Thymus (tissue), 11 donors: ENCODE measurements around the gene APPBP2. TPM values are rescaled to one million over a fixed set of nuclear protein-coding genes. Genes with fewer than 3 reads are reported as not detected.
A peak's percentile ranks its signal among the peaks of the same experiment; 100 is the strongest.
"Not testable (repeated sequence)": the region's sequence is repeated elsewhere in the genome, so short reads cannot be mapped to it uniquely, and the experiment has no call there.

Experiments used
- DNase-seq, 9 donors: peaks; one replicate each; pipeline ENCODE4 v3.0.0-alpha.2; 2013; ENCODE audit warnings: low spot score in 9 of 9, low read depth in 6 of 9, missing footprints in 1 of 9
- H3K27ac ChIP-seq, 2 donors: one replicate each; pipeline ENCODE4 v1.5.1; 2013; ENCODE audit warnings: control low read depth in 1 of 2, low read depth in 1 of 2, low read length in 1 of 2, mild to moderate bottlenecking in 1 of 2, moderate library complexity in 1 of 2
- H3K27me3 ChIP-seq, 2 donors: one replicate each; pipeline ENCODE4 v1.5.1; 2013; ENCODE audit warnings: low read length in 1 of 2; ENCODE audit not compliant: control insufficient read depth in 2 of 2, insufficient read depth in 1 of 2
- H3K36me3 ChIP-seq, 2 donors: one replicate each; pipeline ENCODE4 v1.5.1; 2013; ENCODE audit warnings: low read length in 1 of 2, mild to moderate bottlenecking in 1 of 2, moderate library complexity in 1 of 2; ENCODE audit not compliant: control insufficient read depth in 2 of 2, insufficient read depth in 2 of 2
- H3K4me1 ChIP-seq, 2 donors: one replicate each; pipeline ENCODE4 v1.5.1; 2013; ENCODE audit warnings: low read length in 2 of 2; ENCODE audit not compliant: control insufficient read depth in 2 of 2, insufficient read depth in 2 of 2
- H3K4me3 ChIP-seq, 2 donors: one replicate each; pipeline ENCODE4 v1.5.1; 2013; ENCODE audit warnings: low read length in 2 of 2, control low read depth in 1 of 2, mild to moderate bottlenecking in 1 of 2
- H3K9me3 ChIP-seq, 2 donors: one replicate each; pipeline ENCODE4 v1.5.1; 2013; ENCODE audit warnings: low read length in 1 of 2, mild to moderate bottlenecking in 1 of 2; ENCODE audit not compliant: control insufficient read depth in 2 of 2, insufficient read depth in 1 of 2
- WGBS: extraction: QIAGEN DNeasy Blood & Tissue Kit; methylation state at CpG from one replicate; pipeline ENCODE4 v1.1.7; 2013; 5-methylcytosine and 5-hydroxymethylcytosine counted together
- polyA plus RNA-seq: library from polyadenylated mRNA; stranded (reverse); fragments of 200-250 nt; gene quantifications from one replicate; pipeline ENCODE4 v1.2.3, GENCODE V29; 2013
- total RNA-seq: library from RNA; stranded (reverse); fragments of 120-200 nt; gene quantifications from one replicate; pipeline ENCODE4 v1.2.4, GENCODE V29; 2013
- donor health status: healthy.

The APPBP2 gene
- total and polyA plus RNA-seq, 2 donors: 11.4 to 17.8 TPM

DNA sequence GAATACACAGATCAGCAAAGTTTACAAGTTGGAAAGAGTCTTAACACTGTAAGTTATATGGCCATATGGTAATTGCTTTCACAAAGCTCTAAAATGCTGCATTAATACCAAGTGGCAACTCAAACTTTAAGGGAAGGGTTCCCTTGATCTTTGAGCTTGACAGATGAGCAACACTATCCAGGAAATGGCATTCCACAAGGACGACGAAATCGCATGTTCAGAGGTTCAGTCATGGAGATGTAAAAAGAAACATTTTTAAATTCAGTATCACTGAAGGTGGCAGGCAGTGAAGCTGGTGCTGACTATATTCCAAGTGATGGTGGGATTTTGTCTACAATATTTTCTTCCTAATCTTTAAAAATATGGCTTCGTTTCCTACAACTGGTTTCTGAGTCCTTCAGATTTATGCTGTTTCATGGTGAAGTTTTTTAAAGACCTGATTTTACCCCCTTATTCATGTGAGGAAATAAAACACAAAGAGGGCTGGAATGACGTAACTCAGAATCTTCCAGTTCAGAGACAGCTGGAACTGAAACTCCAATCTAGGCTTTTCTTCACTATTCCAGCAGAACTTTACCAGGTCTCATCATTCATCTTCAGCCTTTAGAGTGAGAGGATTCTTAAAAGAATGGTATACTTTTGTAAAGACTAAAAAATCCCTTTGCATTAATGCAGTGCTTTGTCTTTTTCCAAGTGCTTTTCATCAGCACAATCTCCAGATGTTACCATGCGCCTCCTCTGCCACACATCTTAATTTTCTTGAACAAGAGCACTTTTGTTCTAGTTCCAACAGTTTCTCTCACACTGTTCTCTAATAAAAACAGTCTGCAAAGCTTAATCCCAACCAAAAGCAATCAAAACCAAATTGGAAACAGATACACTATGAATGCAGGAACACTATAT lies 83.5 kb downstream of the APPBP2 start:
- 92% methylated on average over 6 of the region's 6 CpGs for WGBS
- no peaks in the 10 kb centered on the region for H3K27me3 ChIP-seq
- peaks cover 8 to 18% of the 10 kb centered on the region in 2 donors for H3K36me3 ChIP-seq
- no peak overlapping the region for H3K27ac ChIP-seq
- no peak overlapping the region for H3K4me3 ChIP-seq
- no peaks in the 10 kb centered on the region for H3K9me3 ChIP-seq
- H3K4me1 ChIP-seq: no peaks in the 10 kb centered on the region
- DNase-seq: no peak

GRCh38 chr17:60439501-60439900 lies 86.5 kb downstream of the APPBP2 start:
- 66% methylated on average over 2 of the region's 2 CpGs for WGBS
- Histone ChIP-seq H3K27me3 (no peaks in the 10 kb centered on the region), H3K4me3 (no peak overlapping the region), H3K4me1 (peaks cover 0 to 2% of the 10 kb centered on the region in 2 donors), H3K36me3 (no peaks in the 10 kb centered on the region), H3K27ac (no peak overlapping the region), H3K9me3 (no peaks in the 10 kb centered on the region)
- DNase-seq: no peak

DNA sequence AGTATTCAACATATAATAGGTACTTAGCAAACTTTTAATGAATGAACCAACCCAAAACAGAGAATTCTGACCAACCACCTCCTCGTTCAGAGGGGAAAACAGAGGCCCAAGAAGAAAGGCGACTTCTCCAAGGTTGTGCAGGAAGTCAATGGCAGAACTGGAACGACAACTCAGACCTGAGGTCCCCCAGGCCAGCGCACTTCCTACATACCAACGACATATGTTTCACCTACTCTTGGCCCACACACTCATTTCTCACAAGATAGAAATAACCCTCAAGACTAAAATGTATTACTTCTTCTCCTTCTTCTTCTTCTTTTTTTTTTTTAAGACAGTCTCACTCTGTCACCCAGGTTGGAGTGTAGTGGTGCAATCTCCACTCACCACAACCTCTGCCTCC lies 89.4 kb downstream of the APPBP2 start:
- no peak for DNase-seq
- no peaks in the 10 kb centered on the region for H3K36me3 ChIP-seq
- no peak overlapping the region for H3K4me3 ChIP-seq
- peaks cover 0 to 2% of the 10 kb centered on the region in 2 donors for H3K4me1 ChIP-seq
- no peaks in the 10 kb centered on the region for H3K9me3 ChIP-seq
- no peak overlapping the region for H3K27ac ChIP-seq
- WGBS: 62% methylated on average over 5 of the region's 5 CpGs
- no peaks in the 10 kb centered on the region for H3K27me3 ChIP-seq

DNA sequence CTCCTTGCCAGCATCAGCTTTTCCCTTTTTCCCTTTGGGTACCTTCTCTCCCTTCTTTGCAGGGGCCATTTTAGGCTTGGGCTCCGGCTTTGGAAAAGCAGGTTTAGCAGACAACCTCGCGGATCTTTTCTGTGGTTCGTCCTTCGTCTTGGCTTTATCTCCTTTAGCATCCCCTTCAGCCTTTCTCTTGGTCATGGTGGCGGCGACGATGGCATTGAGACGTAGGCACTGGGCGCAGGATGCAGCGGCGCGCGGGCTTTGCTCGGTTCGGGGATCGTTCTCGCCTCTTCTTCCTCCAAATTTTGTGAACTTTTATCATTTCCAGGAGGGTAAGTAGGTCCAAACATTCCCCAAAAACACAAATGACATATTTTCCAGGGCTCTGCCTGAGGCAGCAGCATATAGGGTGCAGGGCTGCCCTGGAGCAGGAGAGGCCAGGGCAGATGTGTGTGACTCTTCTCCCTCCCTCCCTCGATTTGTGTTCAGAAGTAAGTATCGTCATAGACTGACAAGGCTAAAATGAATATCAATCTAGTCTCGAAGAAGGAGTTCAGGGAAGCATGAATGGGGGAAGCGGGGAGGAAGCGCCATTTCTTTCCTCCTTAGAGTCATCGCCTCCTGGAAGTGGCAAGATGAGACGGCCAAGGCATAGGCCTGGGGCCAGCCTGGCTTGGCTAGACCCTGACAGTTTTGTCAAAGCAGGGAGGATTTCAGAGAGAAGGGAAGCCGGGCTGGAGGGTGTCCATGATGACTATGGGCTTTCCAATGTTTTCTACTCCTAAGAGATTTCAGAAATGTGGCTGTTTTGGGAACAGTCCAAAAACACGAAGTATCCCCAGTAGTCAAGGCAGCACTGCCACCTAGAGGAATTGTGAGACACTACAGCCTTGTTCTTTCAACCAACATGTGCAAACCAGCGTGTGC lies 90.5 kb downstream of the APPBP2 start:
- H3K9me3 ChIP-seq: no peaks in the 10 kb centered on the region
- H3K27ac ChIP-seq: no peak overlapping the region
- peak; percentile 29 to 76 (median 47) for DNase-seq
- H3K4me1 ChIP-seq: peaks cover 0 to 2% of the 10 kb centered on the region in 2 donors
- no peak overlapping the region for H3K4me3 ChIP-seq
- H3K27me3 ChIP-seq: no peaks in the 10 kb centered on the region
- WGBS: 84% methylated on average over 28 of the region's 28 CpGs
- H3K36me3 ChIP-seq: no peaks in the 10 kb centered on the region

DNA sequence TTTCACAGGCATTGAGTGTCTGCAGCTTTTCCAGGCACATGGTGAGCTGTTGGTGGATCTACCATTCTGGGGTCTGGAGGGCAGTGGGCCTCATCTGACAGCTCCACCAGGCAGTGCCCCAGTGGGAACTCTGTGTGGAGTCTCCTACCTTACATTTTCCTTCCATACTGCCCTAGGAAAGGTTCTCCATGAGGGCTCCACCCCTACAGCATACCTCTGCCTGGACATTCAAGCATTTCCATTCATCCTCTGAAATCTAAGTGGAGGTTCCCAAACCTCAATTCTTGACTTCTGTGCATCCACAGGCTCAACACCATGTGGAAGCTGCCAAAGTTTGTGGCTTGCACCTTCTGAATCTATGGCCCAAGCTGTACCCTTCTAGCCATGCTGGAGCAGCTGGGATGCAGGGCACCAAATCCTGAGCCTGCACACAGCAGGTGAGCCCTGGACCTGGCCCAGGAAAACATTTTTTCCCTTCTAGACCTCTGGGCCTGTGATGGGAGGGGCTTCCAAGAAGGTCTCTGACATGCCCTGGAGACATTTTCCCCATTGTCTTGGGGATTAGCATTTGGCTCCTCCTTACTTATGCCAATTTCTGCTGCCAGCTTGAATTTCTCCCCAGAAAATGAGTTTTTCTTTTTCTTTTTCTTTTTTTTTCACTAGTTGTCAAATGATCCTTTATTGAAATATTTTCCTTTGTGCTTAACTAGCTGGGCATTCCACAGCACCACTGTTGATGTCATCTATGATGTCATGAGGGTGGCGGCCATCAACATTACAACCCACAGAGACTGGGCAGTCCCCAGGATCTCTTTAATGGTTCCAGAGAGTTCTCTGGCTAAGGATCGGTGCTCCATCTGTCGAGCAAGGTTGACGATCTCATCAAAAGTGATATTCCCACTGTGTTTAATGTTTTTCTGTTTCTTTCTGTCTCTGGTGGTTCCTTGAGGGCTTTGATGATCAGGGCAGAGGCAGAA lies 92.7 kb downstream of the APPBP2 start:
- 98% methylated on average over 4 of the region's 4 CpGs for WGBS

GRCh38 chr17:60430561-60430960 lies 95.5 kb downstream of the APPBP2 start:
- not testable (repeated sequence) for H3K4me3 ChIP-seq, H3K27me3 ChIP-seq, DNase-seq, H3K27ac ChIP-seq, H3K9me3 ChIP-seq, H3K36me3 ChIP-seq, H3K4me1 ChIP-seq
- WGBS: 91% methylated on average over 7 of the region's 7 CpGs

More for the DNA sequence above, 92.7 kb downstream of the APPBP2 start:
- not testable (repeated sequence) for DNase-seq, H3K4me1 ChIP-seq, H3K27me3 ChIP-seq, H3K9me3 ChIP-seq, H3K36me3 ChIP-seq, H3K4me3 ChIP-seq, H3K27ac ChIP-seq

DNA sequence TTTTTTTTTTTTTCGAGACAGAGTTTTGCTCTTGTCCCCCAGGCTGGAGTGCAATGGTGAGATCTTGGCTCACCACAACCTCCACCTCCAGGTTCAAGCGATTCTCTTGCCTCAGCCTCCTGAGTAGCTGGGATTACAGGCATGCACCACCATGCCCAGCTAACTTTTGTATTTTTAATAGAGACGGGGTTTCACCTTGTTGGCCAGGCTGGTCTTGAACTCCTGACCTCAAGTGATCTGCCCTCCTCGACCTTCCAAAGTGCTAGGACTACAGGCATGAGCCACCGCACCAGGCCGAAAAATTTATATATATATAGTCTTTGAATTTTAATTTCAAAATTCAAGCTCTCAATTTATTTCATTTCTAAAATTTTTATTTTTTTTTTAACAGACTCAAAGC lies 97.6 kb downstream of the APPBP2 start:
- WGBS: 86% methylated on average over 6 of the region's 6 CpGs
- not testable (repeated sequence) for H3K4me1 ChIP-seq, H3K27ac ChIP-seq, H3K27me3 ChIP-seq, H3K4me3 ChIP-seq, H3K36me3 ChIP-seq, DNase-seq, H3K9me3 ChIP-seq

DNA sequence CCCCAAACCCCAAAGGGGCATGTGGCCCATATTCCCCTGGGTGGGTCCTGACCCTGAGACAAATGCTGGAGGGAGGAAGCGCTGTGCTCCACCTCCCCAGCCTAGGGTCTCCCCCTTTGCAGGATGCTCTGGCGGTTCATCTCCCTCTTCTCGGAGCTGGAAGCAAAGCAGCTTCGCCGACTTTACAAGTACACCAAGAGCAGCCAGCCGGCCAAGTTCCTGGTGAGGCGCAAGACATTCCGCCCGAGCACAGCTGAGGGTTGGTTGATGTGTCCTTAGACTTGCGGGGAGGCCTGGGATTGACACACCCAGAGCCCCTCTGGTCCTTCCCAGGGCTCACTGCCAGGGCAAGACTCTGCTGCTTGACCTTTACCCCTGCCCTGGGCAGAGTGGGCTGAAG lies 99.4 kb downstream of the APPBP2 start:
- Histone ChIP-seq H3K9me3 (no peaks in the 10 kb centered on the region), H3K27me3 (peaks cover 0 to 9% of the 10 kb centered on the region in 2 donors), H3K36me3 (no peaks in the 10 kb centered on the region), H3K4me3 (no peak overlapping the region), H3K4me1 (peaks cover 0 to 8% of the 10 kb centered on the region in 2 donors), H3K27ac (no peak overlapping the region)
- 91% methylated on average over 10 of the region's 10 CpGs for WGBS
- DNase-seq: no peak
